GM18505 (cell line): ENCODE measurements around the gene GPC3.

Experiments used
- ATAC-seq: cut with Tn5 transposase; IDR thresholded peaks from one replicate; pipeline ENCODE4 v1.9.1; 2021; ENCODE audit not compliant: unreplicated experiment
- POLR2A ChIP-seq: IDR thresholded peaks from 4 replicates; pipeline ENCODE4 v1.6.1; 2011; ENCODE audit warnings: borderline replicate concordance; ENCODE audit not compliant: insufficient read depth, insufficient read length; ENCODE audit errors: extremely low read depth

GPC3 gene

DNA sequence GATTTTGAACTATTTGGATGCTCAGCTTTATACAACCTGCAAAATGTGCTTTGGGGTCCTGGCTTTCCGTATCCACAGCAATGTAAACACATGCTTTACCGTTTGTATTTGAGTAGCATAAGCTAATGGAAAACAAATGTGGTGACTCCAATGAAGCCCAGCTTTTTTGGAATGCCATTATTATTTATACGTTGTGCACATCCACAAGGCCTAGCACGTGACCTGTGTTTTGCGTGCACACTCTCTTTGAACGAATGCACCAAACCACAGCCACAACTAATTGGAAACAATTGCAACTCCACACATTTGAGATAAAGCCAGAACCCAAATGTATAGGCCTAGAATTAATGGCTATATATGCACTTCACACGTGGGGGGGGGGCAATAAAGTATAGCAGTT, 380.6 kb downstream of the GPC3 start:
- TF ChIP-seq POLR2A, result no peak
- ATAC-seq, result no peak

DNA sequence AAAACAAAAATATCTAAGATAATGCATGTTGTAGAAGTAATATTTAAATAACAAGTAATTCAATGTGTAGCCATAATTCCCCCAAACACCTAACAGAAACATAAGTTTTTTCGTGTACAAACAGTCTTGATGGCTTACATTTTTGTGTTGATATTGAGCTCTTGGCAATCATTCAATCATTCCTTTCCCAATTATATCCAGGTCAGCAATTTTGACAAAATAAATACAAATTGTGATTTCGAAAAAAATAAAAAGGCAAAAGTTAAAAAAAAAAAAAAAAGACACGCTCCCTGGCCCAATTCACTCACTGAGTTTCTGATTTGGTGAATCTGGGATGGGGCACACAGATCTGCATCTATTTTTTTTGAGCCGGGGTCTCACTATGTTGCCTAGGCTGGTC, 382.5 kb downstream of the GPC3 start:
- no peak for ATAC-seq
- no peak for TF ChIP-seq POLR2A

DNA sequence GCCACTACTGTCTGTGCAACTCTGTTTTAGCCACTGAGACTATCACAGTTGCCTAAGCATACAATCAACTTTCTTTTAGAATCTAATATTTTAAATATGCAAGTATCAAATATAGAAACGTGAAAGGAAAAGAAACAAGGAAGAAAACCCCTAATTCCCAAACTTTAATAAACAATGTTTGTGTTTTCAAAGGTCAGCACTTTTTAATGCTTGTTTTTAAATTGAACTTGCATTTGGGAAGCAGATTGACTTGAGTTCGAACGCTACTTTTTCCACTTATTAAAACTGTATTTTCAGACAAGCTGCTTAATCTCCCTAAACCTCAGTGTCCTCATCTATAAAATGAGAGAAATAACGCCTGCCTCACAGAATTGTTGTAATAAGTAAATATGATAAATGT, 384.3 kb downstream of the GPC3 start:
- ATAC-seq, result no peak
- TF ChIP-seq POLR2A, result no peak

DNA sequence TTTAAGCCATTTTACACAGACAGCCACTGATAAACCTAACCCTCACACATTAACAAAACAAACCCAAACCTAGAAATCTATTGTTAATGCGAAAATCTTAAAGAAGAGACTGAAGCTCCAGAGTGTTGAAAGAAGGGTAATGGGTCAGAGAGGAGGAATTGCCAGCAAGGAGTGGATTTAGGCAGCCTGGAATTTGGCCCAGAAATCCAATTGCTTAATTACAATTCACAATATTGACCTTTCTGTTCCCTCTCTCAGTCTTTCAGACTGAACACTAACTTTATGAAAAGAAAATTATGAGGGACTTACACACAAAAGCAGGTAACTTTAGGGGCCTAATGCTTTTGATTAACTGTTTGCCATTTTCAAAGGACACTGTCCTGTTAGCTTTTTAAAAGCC, 384.9 kb downstream of the GPC3 start:
- TF ChIP-seq POLR2A, result no peak
- no peak for ATAC-seq

DNA sequence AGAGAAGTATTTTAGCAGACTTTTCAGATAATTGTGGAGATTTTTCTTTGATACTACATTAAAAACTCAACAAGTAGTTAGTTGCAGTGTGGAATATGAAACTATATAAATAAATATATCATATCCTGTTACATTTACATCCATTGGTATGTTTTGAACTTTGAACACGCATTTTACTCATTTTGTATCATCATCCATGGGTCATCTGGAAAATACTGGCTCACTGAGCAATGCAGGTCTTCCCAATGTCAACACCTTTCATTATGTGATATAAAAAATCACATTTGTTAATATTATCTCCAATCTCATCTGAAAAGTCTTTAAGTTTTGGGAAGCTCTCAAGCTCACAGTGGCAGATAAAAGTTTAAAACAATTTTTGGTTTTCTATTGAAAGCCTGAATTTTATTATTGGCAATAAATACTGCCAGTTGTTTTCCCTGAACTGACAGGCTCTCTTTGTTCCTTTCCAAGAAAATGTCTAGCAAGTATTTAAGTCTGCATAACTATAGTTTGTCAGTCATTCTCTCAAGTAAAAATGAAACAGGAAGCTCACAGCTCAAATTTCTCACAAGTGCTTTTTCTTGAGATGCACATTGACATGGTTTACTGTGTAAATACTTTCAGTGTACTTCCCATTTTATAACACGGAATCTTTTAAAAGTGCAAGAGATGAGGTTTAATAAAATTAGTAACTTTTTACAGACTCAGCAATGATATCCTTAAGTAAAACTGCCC, 386.6 kb downstream of the GPC3 start:
- TF ChIP-seq POLR2A, result no peak
- ATAC-seq, result no peak

DNA sequence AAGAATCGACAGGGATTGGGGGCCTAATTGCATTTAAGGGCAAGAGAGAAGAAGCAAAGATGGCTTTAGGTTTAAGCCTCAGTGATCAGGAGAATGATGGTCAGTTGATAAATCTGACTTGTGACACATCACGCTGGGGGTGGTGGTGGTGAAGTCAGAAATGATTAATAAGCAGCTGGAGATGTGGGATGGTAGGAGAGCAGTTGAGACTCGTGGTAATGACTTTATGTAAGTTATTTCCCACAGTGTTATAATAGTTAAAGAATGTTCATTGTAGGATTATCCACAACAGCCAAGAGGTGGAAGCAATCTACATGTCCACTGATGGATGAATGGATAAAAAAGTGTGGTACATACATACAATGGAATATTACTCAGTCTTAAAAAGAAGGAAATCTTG, 391.2 kb downstream of the GPC3 start:
- no peak for TF ChIP-seq POLR2A
- no peak for ATAC-seq

DNA sequence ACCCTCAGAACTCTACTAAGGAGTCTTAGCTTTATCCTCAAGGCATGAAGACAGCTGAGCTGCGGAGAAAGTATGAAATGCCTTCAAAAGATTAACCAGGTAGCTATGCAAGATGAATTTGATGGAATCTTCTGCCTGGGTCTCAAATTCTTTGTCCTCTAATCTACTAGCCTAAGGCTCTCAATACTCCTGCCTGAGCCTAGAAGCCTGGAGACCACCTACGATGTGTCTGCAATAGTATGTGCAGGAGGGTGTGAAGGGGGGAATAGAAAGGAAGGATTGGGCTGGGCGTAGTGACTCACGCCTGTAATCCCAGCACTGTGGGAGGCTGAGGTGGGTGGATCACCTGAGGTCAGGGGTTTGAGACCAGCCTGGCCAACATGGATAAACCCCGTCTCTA, 391.9 kb downstream of the GPC3 start:
- TF ChIP-seq POLR2A, result no peak
- ATAC-seq, result no peak

DNA sequence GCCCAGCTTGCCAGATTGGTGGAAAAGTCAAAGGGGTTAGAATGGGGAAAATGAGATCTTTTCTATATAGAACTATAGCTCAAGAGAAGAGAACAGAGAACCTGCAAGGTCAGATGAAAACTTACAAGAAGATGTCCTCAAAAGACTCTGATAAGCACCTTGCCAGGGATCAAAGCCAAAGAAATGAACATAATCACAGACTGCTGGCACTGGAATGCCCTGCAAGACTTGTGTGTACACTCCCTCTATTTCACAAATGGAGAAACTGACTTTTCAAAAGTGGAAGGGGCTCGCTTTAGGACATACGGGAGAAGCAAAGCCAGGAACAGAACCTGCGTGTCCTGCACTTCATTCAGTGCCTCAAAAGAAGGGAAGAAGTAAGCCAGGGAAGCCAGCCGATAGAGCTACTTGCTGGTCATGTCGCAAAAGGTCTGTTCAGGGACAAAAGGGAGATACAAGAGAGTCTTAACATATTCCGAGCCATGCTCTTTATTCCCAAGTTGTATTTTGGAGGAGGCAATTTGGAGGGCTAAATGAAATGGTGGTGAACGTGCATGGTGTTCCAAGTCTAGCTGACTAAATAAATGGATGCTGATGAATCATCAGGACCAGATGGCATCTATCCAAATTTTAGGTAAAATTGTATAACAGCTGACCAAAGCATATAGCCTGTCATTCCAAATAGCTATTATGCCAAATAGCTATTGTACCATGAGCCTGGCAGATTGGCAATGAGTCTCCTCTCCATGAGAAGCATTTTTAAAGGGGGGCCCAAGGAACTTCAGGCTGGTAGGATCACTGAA, 394.5 kb downstream of the GPC3 start:
- ATAC-seq, result no peak
- TF ChIP-seq POLR2A, result no peak

DNA sequence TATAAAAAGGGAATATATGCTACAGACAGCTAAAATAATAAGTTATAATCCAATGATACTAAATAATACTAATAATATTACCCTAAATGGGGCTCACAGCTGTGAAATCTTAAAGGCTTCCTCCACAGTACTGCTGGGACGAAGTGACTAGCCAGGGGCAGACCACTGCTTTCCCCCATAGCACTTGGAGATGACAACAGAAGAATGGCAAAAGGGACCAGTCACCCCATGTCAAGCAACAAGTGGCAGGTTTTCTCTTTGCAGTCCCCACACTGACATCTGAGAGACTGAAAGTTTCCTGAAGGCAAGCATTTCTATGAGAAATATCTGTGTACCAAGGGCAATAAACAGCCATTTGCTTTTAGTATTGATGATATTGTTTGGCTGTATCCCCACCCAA, 396.6 kb downstream of the GPC3 start:
- ATAC-seq, result no peak

DNA sequence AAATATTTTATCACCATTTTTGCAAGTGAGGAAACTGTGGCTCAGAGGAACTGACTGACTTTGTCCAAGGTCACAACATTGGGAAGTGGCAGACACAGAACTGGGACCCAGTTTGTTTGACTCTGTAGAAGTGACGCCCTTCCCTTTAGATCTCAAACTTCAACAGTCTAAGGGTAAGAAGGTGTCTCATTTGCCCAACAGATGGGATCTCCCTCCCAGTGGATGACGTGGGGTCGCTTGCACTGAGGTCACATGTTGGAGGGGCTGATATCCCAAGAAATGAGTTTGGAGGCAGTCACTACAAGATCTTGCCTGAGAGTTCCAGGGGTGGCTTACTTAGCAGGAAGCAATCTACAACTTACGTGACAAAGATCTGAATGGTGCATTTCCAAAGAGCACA, 397.6 kb downstream of the GPC3 start:
- no peak for TF ChIP-seq POLR2A
- no peak for ATAC-seq

More for the DNA sequence above, 396.6 kb downstream of the GPC3 start:
- no peak for TF ChIP-seq POLR2A

DNA sequence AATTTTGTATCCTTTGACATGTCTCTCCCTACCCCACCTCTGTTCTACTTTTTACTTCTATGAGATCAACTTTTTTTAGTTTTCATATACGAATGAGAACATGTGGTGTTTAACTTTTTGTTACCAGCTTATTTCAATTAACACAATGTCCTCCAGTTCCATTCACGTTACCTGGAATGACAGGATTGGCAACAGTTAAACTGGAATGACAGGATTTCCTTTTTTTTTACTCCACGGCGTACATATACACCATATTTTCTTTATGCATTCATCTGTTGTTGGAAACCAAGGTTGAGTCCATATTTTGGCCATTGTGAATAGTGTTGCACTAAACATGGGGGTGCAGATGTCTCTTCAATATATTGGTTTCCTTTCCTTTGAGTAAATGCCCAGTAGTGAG, 398.3 kb downstream of the GPC3 start:
- no peak for TF ChIP-seq POLR2A

DNA sequence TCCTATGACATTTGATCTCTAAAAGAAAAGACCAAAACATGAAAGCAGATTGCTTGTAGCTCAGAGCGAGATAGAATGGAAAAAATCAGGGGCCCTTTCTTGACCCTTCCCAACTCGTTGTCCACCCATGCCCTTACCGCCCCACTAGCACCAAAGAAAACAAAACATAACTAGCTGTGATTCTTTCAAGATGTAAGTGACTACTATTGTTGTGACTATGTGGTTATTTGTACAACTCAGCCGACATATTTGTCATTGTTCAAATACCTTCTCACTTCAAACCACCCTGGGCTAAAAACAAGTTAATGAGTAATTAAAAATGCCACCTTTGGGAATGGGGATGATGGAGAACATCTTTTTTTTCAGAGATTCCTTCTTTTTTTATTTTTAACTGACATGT, 399.0 kb downstream of the GPC3 start:
- TF ChIP-seq POLR2A, result no peak
- ATAC-seq, result no peak

More for the DNA sequence above, 398.3 kb downstream of the GPC3 start:
- ATAC-seq, result no peak

DNA sequence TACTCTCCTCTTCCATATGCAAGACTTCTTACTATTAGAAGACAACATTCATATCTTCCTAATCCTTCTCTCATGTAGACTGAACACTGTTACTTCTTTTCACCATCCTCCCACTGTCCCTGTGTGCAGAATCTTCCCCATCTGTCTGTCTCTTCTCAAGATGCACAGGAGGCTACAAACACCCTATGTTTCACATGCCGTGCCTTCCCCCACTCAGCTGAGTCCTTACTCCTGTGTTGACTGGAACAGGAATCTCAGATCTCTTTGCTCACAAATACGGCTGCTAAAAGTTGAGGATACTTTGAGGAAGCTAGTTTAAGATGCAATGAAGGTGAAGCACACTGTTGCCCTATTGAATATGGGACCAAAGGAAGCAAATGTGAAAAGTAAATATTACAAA, 401.6 kb downstream of the GPC3 start:
- TF ChIP-seq POLR2A, result no peak
- ATAC-seq, result no peak

DNA sequence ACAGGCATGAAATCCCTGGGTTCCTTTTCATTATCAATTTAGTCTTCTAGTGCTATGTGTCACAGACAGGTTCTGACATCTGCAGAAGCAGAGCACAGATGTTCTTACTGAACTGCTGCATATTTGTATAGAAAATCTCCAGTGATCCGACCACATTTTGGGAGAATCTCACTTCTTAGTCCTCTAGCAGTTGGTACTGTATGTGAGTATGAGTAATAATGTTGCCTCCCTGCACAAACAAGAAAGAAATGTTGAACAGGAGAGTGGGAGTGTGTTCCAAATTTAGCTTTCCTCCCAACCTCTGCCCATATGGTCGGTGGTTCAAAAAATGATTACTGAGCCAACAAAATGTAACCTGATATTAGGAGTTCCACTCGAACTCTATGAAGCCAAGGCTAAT, 404.8 kb downstream of the GPC3 start:
- no peak for TF ChIP-seq POLR2A
- no peak for ATAC-seq

DNA sequence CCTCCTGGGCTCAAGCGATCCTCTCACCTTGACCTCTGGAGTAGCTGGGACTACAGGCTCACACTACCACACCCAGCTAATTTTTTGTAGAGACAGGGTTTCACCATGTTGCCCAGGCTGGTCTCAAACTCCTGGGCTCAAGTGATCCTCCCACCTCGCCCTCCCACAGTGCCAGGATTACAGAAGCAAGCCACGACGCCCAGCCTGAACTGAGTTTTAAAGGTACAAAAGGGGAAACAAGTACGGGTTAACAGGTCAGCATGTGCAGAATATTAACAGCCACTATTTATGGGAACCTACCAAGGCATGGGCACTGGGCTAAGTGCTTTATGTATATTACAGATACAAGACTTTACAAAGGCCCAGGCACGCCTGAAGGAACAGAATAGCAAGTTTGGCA, 405.8 kb downstream of the GPC3 start:
- ATAC-seq, result no peak
- TF ChIP-seq POLR2A, result no peak

DNA sequence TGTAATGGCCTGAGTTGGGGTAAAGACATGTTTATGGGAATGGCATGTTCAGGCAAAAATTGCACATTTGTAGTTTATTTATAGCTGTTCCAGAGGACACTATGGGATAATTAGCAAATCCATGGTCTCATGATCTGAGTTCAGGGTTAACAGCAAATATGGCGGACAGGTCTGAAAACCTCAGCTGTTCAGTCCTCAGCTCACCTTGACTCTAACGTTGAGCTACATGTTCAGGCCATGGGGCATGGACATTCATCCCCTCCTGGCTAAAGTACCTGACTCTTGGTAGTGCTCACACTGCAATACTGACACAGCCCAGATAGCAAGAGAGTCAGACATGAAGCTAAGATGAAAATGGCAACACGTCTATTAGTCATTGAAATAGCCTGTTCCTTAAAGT, 408.5 kb downstream of the GPC3 start:
- no peak for ATAC-seq
- no peak for TF ChIP-seq POLR2A
